HK-2 (cell line): ENCODE data around the gene SULF2.
A peak's percentile ranks its signal among the peaks of the same experiment; 100 is the strongest.

Source experiments
- DNase-seq: peaks from one replicate; pipeline ENCODE4 v3.0.0-alpha.2; 2018; ENCODE audit not compliant: unreplicated experiment

SULF2 gene

DNA sequence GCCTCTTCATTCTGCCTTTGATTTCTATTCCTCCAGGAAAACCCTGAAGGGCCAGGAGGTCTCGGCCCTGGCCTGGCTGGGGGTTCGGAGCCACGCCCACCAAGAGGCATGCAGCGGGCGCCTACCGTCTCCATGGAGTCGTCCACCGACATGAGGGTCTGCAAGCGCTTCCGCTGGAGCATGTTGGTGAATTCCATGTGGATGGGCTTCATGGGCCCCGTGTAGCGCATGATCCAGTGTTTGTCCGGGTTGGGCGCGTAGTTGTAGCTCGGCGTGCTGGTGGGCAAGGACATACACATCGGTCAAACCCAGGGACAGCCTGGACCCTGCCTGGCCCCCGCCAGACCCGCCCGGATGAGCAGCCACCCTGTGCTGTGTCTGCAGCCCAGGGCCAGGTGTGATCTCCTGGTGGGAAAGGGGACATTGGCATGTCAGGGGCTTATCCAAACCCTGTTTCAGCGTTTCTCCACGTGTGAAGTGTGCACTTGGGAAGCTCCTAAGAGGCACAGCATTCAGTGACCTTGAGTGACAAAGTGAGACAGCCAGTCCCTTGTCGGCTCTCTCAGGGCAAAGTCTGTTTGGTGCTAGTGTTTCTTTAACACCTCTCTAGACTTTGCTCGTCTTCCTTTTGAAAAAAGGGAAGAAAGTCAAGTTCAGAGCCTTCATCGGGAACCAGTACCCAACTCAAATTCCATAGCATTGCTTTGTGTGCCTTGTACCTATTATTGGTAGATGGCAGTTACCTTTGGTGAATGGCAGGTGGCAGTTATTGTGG lies 100.8 kb downstream of the SULF2 start:
- no peak for DNase-seq

DNA sequence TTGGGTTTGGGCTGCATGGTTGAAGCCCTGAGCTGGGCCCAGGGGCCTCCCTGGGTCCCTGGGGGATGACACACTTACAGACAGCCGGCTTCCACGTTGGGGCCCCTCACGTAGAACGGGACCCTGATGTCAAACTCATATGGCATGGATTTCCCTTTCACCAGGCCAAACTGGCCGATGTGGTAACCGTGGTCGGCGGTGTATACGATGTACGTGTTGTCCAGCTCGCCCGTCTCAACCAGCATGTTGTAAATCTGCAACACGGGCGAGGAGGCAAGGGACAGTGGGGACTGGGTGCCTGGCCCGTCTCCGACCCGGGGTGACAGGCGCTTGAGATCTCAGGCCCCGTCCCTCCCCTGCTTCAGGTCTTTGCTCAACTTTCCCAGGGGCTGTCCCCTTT lies 102.4 kb downstream of the SULF2 start:
- DNase-seq: no peak

DNA sequence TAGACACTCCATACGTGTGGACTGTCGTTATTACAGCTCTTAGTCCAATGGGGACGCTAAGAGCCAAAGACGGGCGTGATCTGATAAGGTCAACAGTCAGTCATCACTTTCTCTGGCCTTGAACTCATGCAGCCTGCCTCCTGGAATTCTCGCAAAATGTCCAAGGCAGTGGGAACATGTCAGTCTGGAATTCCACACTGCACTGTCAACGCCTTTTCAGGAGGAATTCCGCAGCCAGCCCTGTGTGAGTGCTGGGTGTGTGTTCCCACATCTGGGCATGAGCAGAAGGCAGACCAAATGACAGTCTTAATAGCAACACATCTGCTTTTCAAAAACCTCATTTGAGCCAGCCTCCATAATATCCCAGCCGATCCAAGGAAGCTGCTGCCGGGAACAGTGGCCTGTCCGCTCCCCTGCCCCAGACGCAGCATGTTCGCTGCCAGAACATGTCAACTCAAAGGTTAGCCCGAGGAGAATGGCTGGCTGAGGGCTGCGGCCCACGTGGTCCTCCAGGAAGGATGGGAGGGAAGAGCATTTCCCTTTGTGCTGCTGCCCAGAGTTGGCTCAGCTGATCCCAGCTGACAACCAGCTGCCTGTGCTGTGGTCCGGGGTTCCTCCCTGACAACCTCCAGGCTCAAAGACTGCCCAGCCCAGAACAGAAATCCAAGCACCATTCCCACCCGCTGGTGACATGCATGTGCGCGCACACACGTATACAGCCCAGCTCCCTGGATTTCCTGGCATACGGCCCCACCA lies 103.1 kb downstream of the SULF2 start:
- no peak for DNase-seq

DNA sequence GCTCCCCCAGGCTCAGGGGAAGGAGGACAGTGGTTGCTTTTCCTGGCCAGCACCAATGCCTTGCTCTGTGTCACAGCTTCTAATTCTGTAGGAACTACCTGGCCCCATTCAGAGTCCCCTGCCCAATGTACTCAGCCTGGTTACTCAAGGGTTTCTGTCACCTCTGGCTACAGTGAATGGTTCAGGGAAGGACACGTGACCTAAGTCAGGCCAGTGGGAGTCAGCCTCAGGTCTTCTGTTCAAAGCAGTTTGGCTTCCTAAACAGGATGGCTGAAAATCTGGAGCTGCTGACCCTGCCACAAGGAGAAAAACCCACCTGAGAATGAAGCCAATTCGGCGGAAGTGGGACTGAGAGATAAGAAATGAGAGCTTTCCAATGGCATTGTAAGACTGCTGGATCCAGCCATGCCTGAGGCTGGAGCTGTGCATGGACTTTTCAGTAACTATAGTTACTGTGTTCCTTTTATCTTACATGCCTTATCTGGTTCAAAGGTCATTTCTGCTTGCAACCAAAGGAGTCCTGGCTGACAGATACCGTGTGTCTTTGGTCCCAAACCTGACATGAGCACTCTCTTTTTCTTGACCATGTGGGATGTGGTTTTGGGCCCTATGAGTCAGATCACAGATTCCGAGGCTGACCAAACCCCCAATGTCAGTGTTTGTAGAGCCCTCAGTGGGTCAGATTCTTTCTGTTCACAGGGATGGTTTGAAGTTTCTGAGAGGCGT lies 104.3 kb downstream of the SULF2 start:
- no peak for DNase-seq

- DNase-seq: no peak
Measured at GRCh38 chr20:47679462-47679861, 105.8 kb downstream of the SULF2 start.

DNA sequence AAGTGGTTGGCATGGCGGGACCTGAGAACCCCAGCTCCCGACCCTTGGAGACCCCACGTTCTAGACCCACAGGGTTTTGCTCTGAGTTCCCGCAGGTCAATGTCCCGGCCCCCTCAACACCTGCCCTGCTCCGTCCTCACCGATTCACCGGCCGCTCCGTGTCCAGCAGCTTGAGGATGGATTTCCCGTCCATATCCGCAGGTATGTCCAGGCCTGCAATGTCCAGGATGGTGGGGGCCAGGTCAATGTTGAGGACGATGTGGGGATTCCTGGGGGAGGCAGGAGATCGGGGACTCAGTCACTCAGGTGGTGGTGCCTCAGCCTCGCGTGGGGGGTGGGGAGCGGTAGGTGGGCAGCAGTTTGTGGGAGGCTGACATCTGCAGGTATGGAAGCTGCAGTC lies 106.7 kb downstream of the SULF2 start:
- DNase-seq: no peak

DNA sequence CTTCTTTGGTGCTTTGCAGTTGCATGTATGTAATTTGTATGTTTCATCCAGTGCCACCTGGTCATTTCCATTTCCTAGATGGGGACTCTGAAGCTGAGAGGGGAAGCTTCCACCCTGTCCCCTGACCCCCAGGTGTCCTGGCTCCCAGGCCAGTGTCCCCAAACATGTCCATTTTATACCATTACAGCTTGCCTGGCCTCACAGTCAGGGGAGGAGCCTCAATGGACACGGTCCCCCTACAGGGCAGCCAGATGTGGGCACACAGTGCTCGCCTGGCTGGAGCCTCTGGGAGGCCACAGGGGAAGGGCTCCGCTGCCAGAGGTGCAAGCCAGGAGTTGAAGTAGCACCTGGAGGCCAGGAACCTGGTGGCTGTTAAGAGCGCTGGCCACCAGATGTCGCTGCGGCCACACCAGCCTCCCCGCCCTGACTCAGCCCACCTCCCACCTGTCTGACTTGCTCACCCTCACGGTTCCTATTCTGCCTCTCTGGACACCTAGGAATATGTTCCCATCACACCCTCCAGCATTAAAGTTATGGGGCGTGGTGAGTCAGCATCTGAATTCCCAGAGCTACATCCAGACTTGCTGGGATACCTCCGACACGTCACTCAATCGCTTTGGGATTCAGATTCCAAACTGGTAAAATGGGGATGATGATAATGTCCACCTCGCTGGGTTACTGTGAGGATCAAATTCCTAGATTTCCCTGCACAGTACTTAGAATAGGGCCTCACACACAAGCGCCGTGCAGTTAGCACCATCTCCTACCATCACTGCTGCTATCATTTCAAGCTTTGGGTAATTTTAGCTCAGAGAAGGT lies 107.4 kb downstream of the SULF2 start:
- peak; percentile 70 for DNase-seq

- no peak for DNase-seq
Measured at GRCh38 chr20:47676912-47677634, 108.2 kb downstream of the SULF2 start.

DNA sequence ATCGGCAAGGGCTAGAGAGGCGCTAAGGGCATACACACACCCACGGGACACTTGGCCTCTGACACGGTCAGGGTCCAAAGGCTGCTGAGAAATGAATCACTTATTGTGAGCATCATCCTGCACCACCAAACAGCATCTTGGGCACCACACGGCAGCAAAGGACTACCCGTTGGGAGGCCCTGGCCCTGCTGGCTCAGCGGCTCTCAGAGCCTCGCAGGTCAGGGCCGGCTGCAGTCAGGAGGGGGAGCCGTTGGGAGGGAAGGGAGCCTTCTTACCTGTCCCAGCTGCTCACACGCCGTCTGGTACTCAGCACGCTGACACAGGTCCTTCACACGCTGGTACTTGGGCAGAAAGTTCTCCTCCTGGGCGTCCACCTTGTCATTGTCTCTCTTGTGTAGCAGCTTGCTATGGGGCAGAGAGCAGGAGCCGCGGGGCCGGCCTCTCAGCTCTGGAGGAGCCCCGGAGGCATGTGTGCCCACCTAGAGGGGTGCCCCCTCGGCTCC lies 109.0 kb downstream of the SULF2 start:
- DNase-seq: no peak

DNA sequence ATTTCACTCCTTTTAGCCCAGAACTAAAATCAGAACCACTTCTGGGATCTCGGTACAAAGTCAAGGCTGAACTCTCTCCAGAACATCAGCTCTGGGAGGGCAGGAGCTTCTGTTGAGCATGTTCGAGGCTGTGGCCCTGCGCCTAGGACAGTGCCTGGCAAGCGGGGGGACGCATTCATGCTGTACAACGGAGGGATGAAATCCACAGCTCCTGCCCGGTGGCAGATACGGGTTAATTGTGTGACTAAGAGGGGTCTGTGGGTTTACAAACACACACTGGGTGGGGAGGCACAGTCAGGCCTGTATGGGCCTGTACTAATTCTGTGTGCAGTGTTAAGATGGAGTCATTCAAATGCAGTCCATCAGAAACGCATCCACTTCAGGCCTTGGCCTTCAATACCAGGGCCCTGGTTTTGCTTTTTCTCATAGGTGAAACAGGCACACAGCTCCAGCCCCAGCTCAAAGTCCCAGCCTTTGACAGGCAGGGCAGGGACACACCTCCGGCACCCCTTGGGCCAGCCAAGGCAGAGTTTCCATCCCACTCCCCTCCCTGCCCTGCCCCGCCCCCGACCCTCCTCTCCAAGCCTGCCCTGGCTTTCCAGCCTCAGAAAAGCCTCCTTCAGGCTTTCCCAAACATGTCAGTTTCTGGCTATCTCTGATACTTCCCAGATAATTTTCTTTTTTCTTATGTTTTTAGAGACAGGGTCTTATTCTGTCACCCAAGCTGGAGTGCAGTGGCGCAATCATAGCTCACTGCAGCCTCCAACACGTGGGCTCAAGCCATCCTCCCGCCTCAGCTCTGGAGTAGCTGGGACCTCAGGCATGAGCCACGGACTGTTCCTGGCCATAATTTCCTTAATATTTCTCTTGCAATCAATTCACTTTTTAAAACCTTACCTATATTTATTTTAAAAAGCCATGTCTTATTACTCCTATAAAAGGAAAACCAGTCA lies 109.8 kb downstream of the SULF2 start:
- no peak for DNase-seq

DNA sequence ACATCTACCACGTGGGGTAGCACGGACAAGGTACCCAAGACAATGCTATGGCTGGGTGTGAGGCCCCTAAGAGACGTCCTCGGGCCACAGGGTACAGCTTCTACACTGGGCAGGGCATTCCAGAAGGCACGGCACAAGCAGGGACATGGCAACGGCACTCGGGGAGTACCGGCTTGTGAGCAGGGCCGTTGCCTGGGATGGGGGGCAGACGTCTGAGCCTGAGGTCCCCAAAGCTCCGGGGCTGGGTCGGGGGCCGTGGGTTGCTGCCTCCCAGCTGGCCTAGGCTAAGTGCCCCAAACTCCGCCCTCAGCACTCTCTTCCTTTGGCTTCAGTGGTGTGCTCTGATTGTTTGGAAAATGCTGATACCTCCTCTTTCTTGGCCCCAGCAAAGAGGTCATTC lies 110.6 kb downstream of the SULF2 start:
- DNase-seq: no peak

GRCh38 chr20:47674145-47674544 lies 111.1 kb downstream of the SULF2 start:
- no peak for DNase-seq

DNA sequence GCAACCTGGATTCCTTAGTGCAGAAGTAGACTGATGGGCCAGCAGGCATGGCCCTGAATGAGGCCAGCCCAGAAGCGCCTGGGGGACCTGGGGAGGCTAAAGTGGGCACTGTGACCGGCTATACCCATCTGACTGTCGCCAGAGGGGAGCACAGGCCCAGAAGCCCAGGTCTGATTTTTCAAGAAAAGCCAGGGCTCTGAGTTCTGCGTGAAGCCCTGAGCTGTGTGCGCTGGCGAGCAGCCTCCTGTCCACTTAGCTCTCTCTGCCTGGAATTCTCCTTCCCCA lies 111.7 kb downstream of the SULF2 start:
- DNase-seq: no peak

GRCh38 chr20:47672886-47673670 lies 112.2 kb downstream of the SULF2 start:
- no peak for DNase-seq

DNA sequence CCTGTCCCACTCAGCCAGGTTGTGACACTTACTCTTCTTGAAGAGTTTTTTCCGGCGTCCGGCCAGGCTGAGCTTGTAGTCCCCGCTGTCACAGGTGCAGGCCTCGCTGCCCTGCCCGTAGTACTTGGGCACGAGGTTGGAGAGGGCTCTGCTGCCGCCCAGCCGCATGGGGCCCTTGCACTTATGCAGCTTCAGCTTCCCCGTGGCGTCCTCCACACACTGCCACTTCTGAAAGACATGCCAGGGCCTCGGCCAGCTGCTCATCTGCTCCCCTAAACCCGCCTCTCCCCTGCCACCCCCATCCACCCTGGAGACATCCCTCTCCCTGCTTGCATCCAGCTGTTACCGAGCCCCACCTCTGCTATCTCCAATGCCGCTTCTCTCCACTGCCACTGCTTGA lies 113.1 kb downstream of the SULF2 start:
- no peak for DNase-seq

GRCh38 chr20:47670913-47671312 lies 114.4 kb downstream of the SULF2 start:
- DNase-seq: no peak

DNA sequence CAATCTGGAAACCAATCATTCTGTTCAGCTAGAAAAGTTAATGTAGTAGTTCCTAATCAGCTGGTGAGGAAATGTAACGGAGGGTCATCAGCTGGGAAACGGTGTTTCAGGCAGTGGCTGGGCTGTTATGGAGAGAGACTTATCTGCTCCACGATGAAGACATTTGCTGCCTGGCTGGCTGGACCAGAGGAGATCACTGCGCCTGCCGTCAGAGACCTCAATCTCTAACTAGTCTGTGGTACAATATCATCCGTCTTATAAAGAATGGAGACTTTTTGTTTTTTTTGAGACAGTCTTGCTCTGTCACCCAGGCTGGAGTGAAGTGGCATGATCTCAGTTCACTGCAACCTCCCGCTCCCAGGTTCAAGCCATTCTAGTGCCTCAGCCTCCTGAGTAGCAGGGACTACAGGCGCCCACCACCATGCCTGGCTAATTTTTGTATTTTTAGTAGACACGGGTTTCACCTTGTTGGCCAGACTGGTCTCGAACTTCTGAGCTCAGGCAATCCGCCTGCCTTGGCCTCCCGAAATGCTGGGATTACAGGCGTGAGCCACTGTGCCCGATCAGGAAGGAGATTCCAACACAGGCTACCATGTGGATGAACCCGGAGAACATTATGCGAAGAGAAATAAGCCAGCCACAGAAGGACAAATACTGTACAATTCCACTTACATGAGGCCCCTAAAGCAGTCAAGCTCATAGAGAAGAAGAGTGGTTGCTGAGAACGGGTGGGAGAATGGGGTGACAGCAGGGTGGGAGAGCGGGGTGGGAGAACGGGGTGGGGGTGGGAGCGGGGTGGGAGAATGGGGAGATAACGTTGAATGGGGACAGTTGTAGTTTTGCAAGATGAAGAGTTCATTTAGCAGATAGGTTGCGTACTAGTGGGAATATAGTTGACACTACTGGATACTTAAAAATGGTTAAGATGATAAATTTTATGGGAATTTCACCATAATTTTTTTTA lies 115.1 kb downstream of the SULF2 start:
- no peak for DNase-seq

- DNase-seq: no peak
Measured at GRCh38 chr20:47669489-47669888, 115.8 kb downstream of the SULF2 start.
